Gastrocnemius medialis (tissue), 4 donors: Measurements from ENCODE around the gene UPB1. TPM values are rescaled to one million over a fixed set of nuclear protein-coding genes. Genes with fewer than 3 reads are reported as not detected.
A peak's percentile ranks its signal among the peaks of the same experiment; 100 is the strongest.

Experiments used
- ATAC-seq, 2 donors: fragments of 150-250 bp; one replicate each; pipeline ENCODE4 v1.9.1; 2016
- DNase-seq, 2 donors: peaks; one replicate each; pipeline ENCODE4 v3.0.0-alpha.2; 2019
- H3K27ac ChIP-seq, 4 donors: fragments of 200-600 bp; sonication (generic); 1 replicate in 1 of 4; 2 replicates in 3 of 4; pipeline ENCODE4 v1.5.1; 2016 to 2018; ENCODE audit warnings: mild to moderate bottlenecking in 2 of 4, moderate library complexity in 1 of 4
- H3K27me3 ChIP-seq, 3 donors: fragments of 200-600 bp; sonication (generic) in 2 of 3; 1 replicate in 1 of 3; 2 replicates in 2 of 3; pipeline versions ENCODE4 v1.5.1 to v1.6.0; 2016 to 2019; ENCODE audit warnings: mild to moderate bottlenecking in 1 of 3, moderate library complexity in 1 of 3
- H3K36me3 ChIP-seq, 2 donors: fragments of 200-600 bp; sonication (generic) in 1 of 2; one replicate each; pipeline ENCODE4 v1.5.1; 2017 to 2018
- H3K4me1 ChIP-seq, 2 donors: fragments of 200-600 bp; sonication (generic) in 1 of 2; one replicate each; pipeline ENCODE4 v1.5.1; 2016 to 2017; ENCODE audit warnings: mild to moderate bottlenecking in 2 of 2
- H3K4me3 ChIP-seq, 4 donors: fragments of 200-600 bp; sonication (generic) in 3 of 4; 1 replicate in 1 of 4; 2 replicates in 3 of 4; pipeline ENCODE4 v1.5.1; 2016 to 2019; ENCODE audit warnings: mild to moderate bottlenecking in 2 of 4
- H3K9me3 ChIP-seq, 3 donors: fragments of 200-600 bp; sonication (generic) in 2 of 3; 1 replicate in 1 of 3; 2 replicates in 2 of 3; pipeline ENCODE4 v1.5.1; 2016 to 2019
- CTCF ChIP-seq, 5 experiments: fragments of 450-650 bp in 3 of 5; fragments of 200-600 bp in 2 of 5; sonication (generic) in 2 of 5; IDR thresholded peaks in 4 of 5; conservative IDR thresholded peaks in 1 of 5; 1 replicate in 4 of 5; 2 replicates in 1 of 5; pipeline ENCODE4 v1.5.1; 2016 to 2019; ENCODE audit warnings: antibody characterized with exemption in 5 of 5, mild to moderate bottlenecking in 3 of 5, moderate library complexity in 3 of 5
- POLR2A ChIP-seq, 2 donors: fragments of 450-650 bp; IDR thresholded peaks; one replicate each; pipeline ENCODE4 v1.6.1; 2017; ENCODE audit warnings: antibody characterized with exemption in 2 of 2, mild to moderate bottlenecking in 2 of 2, moderate library complexity in 2 of 2
- in situ Hi-C, 4 donors: fragments of 200-750 bp; cut with MboI; loops; one replicate each; pipeline versions ENCODE4 v1.15.0 to v1.8.0; 2017; ENCODE audit warnings: low sequenced_read_pairs in 4 of 4
- intact Hi-C: fragments of 100-400 bp; cut with DNase I; formaldehyde crosslinking; loops from one replicate; pipeline ENCODE4 v1.15.1; 2023; ENCODE audit warnings: low total_unique reads
- total RNA-seq, 4 donors: library from RNA; depleted of rRNA; stranded (reverse); fragments of >200 nt; gene quantifications; one replicate each; pipeline versions ENCODE4 v1.1.0 to v1.2.3, GENCODE V29; 2016

Gene UPB1
- total RNA-seq, 4 donors from 2014 or later = 0.20 to 0.25 (median 0.22) TPM

DNA sequence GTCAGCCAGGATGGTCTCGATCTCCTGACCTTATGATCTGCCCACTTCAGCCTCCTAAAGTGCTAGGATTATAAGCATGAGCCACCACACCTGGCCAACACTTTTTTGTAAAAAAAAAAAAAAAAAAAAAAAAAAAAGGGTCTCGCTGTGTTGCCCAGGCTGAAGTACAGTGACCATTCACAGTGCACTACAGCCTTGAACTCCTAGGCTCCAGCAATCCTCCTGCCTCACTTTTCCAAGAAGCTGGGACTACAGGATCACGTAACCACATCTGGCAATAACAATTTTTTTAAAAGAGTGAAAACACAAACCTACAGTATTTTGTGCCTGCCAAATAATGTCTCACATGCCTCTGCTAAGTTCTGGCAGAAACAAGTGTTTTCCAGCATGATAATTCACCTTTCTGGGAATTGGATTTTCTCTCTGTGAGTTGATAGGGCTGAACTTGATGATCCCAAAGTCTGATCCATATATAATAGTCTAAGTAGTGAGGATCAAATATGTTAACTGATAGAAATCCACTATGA is 37.2 kb upstream of the UPB1 start:
- no peaks in the 10 kb centered on the region for H3K27me3 ChIP-seq
- intact Hi-C loops = no loop called here
- no peak overlapping the region for H3K4me3 ChIP-seq
- H3K36me3 ChIP-seq = no peaks in the 10 kb centered on the region
- H3K4me1 ChIP-seq = peaks cover under 1 to 13% of the 10 kb centered on the region in 2 donors
- DNase-seq = no peak
- no peak for ATAC-seq
- TF ChIP-seq POLR2A (IDR thresholded peaks at IDR 0.05) (no peak), CTCF (IDR thresholded peaks at IDR 0.05 in 4 of 5, conservative IDR thresholded peaks at IDR 0.05 in 1 of 5) (no peak)
- no peak overlapping the region for H3K27ac ChIP-seq
- in situ Hi-C loops = no loop called here
- H3K9me3 ChIP-seq = no peaks in the 10 kb centered on the region

DNA sequence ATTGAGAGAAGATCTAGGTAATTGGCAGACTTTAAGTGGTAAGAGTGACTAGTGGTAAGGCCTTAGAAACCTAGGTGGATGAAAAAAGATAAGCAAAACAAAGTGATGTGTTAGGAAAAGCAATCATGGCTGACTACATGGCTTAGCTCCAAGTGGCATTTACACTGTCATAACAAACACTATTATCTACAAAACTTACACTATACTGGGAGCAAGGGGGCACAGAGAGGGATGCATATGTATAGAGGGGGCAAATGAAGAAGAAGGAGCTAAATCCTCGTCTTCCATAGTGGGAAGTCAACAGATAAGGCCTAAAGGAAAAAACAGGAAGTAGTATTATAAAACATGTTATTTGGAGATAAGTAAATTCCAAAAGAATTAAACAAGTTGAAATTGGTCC is 35.2 kb upstream of the UPB1 start:
- intact Hi-C loops = no loop called here
- ATAC-seq (no peak), DNase-seq (no peak)
- in situ Hi-C loops = no loop called here
- Histone ChIP-seq H3K4me1 (peaks cover 5 to 21% of the 10 kb centered on the region in 2 donors), H3K36me3 (no peaks in the 10 kb centered on the region), H3K9me3 (no peaks in the 10 kb centered on the region), H3K4me3 (no peak overlapping the region), H3K27ac (no peak overlapping the region), H3K27me3 (no peaks in the 10 kb centered on the region)
- no peak for TF ChIP-seq CTCF (IDR thresholded peaks at IDR 0.05 in 4 of 5, conservative IDR thresholded peaks at IDR 0.05 in 1 of 5)
- TF ChIP-seq POLR2A (IDR thresholded peaks at IDR 0.05) = no peak

- in situ Hi-C loops (no loop called here), intact Hi-C loops (no loop called here)
- ATAC-seq = no peak
- Histone ChIP-seq H3K4me3 (no peak overlapping the region), H3K36me3 (no peaks in the 10 kb centered on the region), H3K9me3 (no peaks in the 10 kb centered on the region), H3K27ac (no peak overlapping the region), H3K4me1 (peaks cover 5 to 18% of the 10 kb centered on the region in 2 donors), H3K27me3 (no peaks in the 10 kb centered on the region)
- TF ChIP-seq CTCF (IDR thresholded peaks at IDR 0.05 in 4 of 5, conservative IDR thresholded peaks at IDR 0.05 in 1 of 5) (no peak), POLR2A (IDR thresholded peaks at IDR 0.05) (no peak)
- DNase-seq = no peak
Measured at GRCh38 chr22:24460418-24461089, 34.6 kb upstream of the UPB1 start.

DNA sequence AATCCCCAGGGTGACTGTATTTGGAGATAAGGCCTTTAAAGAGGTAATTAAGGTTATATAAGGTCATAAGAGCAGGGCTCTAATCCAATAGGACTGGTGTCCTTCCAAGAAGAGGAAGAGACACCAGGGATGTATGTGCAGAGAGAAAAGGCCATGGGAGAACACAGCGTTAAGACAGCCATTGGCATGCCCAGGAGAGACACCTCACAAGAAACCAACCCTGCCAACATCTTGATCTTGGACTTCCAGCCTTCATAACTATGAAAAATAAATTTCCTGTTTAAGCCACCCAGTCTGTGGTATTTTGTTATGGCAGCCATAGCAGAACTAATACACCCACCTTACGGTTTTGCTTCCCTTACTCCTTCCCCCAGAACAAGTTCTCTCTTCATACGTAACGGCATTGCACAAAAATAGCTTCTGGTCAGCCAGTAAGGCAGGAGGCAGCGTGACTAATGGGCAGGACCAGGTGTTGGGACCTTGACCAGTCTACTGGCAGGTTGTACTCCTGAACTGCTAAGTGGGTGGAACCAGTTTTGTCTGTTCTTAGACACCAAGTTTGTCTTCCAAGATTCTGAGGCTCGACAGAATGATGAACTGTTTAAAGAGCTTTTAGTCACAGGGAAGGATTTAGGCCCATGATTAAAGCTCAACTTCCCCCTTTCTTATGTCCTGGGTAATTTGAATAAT is 31.9 kb upstream of the UPB1 start:
- intact Hi-C loops = no loop called here
- TF ChIP-seq POLR2A (IDR thresholded peaks at IDR 0.05) = no peak
- no peak for TF ChIP-seq CTCF (IDR thresholded peaks at IDR 0.05 in 4 of 5, conservative IDR thresholded peaks at IDR 0.05 in 1 of 5)
- H3K4me1 ChIP-seq = peaks cover 5 to 28% of the 10 kb centered on the region in 2 donors

More for the DNA sequence above, 31.9 kb upstream of the UPB1 start:
- H3K36me3 ChIP-seq = no peaks in the 10 kb centered on the region
- in situ Hi-C loops = no loop called here
- ATAC-seq (peak; percentile 96 to 98), DNase-seq (peak; percentile 72 to 84)
- H3K27me3 ChIP-seq = no peaks in the 10 kb centered on the region
- no peak overlapping the region for H3K4me3 ChIP-seq
- no peaks in the 10 kb centered on the region for H3K9me3 ChIP-seq
- peak overlapping the region; percentile 49 to 79 (median 68) for H3K27ac ChIP-seq
